Measurements from ENCODE around the gene TXNRD2. TPM values are rescaled to one million over a fixed set of nuclear protein-coding genes. Genes with fewer than 3 reads are reported as not detected.

Gene TXNRD2
- total RNA-seq, 1 donor: 19.5 TPM

DNA sequence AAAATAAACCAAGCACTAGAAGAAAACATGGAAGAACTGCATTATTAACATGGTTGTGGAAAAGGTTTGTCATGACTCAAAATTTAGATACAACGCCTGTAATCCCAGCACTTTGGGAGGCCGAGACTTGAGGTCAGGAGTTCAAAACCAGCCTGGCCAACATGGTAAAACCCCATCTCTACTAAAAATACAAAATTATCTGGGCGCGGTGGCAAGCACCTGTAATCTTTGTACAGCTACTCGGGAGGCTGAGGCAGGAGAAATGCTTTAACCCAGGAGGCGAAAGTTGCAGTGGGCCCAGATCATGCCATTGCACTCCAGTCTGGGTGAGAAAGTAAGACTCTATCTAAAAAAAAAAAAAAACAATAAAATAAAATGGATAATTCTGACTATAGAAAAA is 110.6 kb downstream of the TXNRD2 start:
- Histone ChIP-seq H3K4me2 (ENCODE audit: insufficient read depth, low read length) (no peak overlapping the region), H3K27me3 (ENCODE audit: insufficient read depth, low read length) (no peaks in the 10 kb centered on the region), H2AFZ (ENCODE audit: low read length) (no peak overlapping the region), H4K20me1 (ENCODE audit: insufficient read depth, low read length) (no peaks in the 10 kb centered on the region), H3K4me1 (ENCODE audit: insufficient read depth, low read length) (no peaks in the 10 kb centered on the region), H3K36me3 (ENCODE audit: insufficient read depth, low read length) (no peaks in the 10 kb centered on the region), H3K79me2 (ENCODE audit: insufficient read depth, low read length) (no peaks in the 10 kb centered on the region), H3K4me3 (ENCODE audit: insufficient read depth, low read length) (no peak overlapping the region), H3K27ac (ENCODE audit: low read depth, low read length) (no peak overlapping the region), H3K9me3 (ENCODE audit: low read depth, low read length) (no peaks in the 10 kb centered on the region)
- TF ChIP-seq, protein P1, sequence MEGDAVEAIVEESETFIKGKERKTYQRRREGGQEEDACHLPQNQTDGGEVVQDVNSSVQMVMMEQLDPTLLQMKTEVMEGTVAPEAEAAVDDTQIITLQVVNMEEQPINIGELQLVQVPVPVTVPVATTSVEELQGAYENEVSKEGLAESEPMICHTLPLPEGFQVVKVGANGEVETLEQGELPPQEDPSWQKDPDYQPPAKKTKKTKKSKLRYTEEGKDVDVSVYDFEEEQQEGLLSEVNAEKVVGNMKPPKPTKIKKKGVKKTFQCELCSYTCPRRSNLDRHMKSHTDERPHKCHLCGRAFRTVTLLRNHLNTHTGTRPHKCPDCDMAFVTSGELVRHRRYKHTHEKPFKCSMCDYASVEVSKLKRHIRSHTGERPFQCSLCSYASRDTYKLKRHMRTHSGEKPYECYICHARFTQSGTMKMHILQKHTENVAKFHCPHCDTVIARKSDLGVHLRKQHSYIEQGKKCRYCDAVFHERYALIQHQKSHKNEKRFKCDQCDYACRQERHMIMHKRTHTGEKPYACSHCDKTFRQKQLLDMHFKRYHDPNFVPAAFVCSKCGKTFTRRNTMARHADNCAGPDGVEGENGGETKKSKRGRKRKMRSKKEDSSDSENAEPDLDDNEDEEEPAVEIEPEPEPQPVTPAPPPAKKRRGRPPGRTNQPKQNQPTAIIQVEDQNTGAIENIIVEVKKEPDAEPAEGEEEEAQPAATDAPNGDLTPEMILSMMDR (IDR thresholded peaks at IDR 0.05; ENCODE audit: extremely low read depth, low read depth, low read length): no peak
- no peak for DNase-seq (ENCODE audit: insufficient read length, low spot score, missing footprints)

DNA sequence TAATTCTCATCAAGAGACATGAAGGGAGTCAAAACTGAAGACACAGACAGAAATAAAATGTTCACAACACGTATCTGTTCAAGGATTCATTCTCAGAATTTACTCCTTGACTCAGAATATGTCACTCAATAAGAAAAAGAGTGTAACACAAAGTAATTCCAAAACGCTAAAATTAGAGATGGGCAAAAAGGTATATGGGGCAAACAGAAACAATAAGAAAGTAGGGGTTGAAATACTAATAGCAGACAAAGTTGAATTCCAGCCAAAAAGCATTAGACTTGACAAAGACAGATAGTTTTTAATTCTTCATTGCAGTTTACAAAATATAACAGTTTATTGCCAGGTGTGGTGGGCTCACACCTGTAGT is 113.6 kb downstream of the TXNRD2 start:
- Histone ChIP-seq H4K20me1 (ENCODE audit: insufficient read depth, low read length) (no peaks in the 10 kb centered on the region), H2AFZ (ENCODE audit: low read length) (no peak overlapping the region), H3K27ac (ENCODE audit: low read depth, low read length) (no peak overlapping the region), H3K27me3 (ENCODE audit: insufficient read depth, low read length) (no peaks in the 10 kb centered on the region), H3K4me3 (ENCODE audit: insufficient read depth, low read length) (no peak overlapping the region), H3K36me3 (ENCODE audit: insufficient read depth, low read length) (no peaks in the 10 kb centered on the region), H3K79me2 (ENCODE audit: insufficient read depth, low read length) (no peaks in the 10 kb centered on the region), H3K4me1 (ENCODE audit: insufficient read depth, low read length) (no peaks in the 10 kb centered on the region), H3K4me2 (ENCODE audit: insufficient read depth, low read length) (no peak overlapping the region), H3K9me3 (ENCODE audit: low read depth, low read length) (no peaks in the 10 kb centered on the region)
- DNase-seq (ENCODE audit: insufficient read length, low spot score, missing footprints): no peak
- TF ChIP-seq, protein P1 (IDR thresholded peaks at IDR 0.05; ENCODE audit: extremely low read depth, low read depth, low read length): no peak

DNA sequence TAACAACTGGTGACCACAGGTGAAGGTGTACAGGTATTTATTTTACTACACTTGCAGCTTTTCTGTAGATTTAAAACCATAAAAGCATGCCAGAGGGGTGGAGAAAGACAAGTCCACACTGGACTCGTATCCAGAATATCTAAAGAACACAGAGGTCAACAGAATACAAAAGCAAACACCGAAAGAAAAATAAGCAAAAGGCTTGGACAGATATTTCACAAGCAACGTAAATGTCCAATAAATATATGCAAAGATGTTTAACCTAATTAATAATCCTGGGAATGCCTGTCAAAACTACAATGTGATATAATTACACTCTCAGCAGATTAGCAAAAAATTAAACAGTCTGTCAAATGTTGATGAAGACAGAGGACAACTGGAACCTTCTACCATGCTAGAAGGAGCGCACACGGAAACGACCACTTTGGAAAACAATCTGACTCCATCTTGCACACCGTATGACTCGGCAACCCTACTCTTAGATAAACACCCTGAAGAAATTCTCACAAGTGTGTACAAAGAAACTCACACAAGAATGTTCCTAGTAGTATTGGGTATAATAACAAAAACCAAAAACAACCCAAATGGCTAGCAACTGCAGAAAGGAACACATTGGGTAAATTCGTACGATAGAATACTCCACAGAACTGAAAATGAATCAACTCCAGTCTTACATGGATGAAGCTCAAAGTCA is 114.1 kb downstream of the TXNRD2 start:
- Histone ChIP-seq H3K27ac (ENCODE audit: low read depth, low read length) (no peak overlapping the region), H3K9me3 (ENCODE audit: low read depth, low read length) (no peaks in the 10 kb centered on the region), H3K36me3 (ENCODE audit: insufficient read depth, low read length) (no peaks in the 10 kb centered on the region), H3K79me2 (ENCODE audit: insufficient read depth, low read length) (no peaks in the 10 kb centered on the region), H3K4me2 (ENCODE audit: insufficient read depth, low read length) (no peak overlapping the region), H3K4me3 (ENCODE audit: insufficient read depth, low read length) (no peak overlapping the region), H4K20me1 (ENCODE audit: insufficient read depth, low read length) (no peaks in the 10 kb centered on the region), H3K4me1 (ENCODE audit: insufficient read depth, low read length) (no peaks in the 10 kb centered on the region), H3K27me3 (ENCODE audit: insufficient read depth, low read length) (no peaks in the 10 kb centered on the region), H2AFZ (ENCODE audit: low read length) (no peak overlapping the region)
- DNase-seq (ENCODE audit: insufficient read length, low spot score, missing footprints): peak; percentile 50
- TF ChIP-seq, protein P1 (IDR thresholded peaks at IDR 0.05; ENCODE audit: extremely low read depth, low read depth, low read length): no peak

DNA sequence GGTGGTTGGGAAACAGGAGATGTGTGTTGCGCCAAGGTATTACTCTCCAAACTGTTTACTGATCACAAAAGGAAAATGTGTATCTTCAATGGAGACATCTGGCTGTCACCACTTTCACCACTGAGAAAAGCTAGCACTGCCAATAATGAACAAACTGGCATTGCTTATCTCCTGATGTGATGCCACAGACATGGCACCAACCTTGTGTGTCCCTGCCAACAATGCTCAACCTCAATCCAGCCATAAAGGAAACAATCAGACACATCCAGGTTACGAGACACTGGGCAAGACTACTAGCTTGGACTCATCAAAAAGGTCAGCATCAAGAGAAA is 115.0 kb downstream of the TXNRD2 start:
- DNase-seq (ENCODE audit: insufficient read length, low spot score, missing footprints): no peak
- Histone ChIP-seq H3K4me3 (ENCODE audit: insufficient read depth, low read length) (no peak overlapping the region), H2AFZ (ENCODE audit: low read length) (no peak overlapping the region), H3K27ac (ENCODE audit: low read depth, low read length) (no peak overlapping the region), H4K20me1 (ENCODE audit: insufficient read depth, low read length) (no peaks in the 10 kb centered on the region), H3K4me1 (ENCODE audit: insufficient read depth, low read length) (no peaks in the 10 kb centered on the region), H3K9me3 (ENCODE audit: low read depth, low read length) (no peaks in the 10 kb centered on the region), H3K36me3 (ENCODE audit: insufficient read depth, low read length) (no peaks in the 10 kb centered on the region), H3K79me2 (ENCODE audit: insufficient read depth, low read length) (no peaks in the 10 kb centered on the region), H3K4me2 (ENCODE audit: insufficient read depth, low read length) (no peak overlapping the region), H3K27me3 (ENCODE audit: insufficient read depth, low read length) (no peaks in the 10 kb centered on the region)
- TF ChIP-seq, protein P1 (IDR thresholded peaks at IDR 0.05; ENCODE audit: extremely low read depth, low read depth, low read length): no peak

Measured in osteoblast (primary cell).